Medulla oblongata (tissue), 1 donor: ENCODE measurements around the gene BLOC1S6.
A peak's percentile ranks its signal among the peaks of the same experiment; 100 is the strongest.

Experiments
- DNase-seq: peaks from one replicate; pipeline ENCODE4 v3.0.0-alpha.2; 2015; ENCODE audit errors: extremely low spot score

The BLOC1S6 gene

DNA sequence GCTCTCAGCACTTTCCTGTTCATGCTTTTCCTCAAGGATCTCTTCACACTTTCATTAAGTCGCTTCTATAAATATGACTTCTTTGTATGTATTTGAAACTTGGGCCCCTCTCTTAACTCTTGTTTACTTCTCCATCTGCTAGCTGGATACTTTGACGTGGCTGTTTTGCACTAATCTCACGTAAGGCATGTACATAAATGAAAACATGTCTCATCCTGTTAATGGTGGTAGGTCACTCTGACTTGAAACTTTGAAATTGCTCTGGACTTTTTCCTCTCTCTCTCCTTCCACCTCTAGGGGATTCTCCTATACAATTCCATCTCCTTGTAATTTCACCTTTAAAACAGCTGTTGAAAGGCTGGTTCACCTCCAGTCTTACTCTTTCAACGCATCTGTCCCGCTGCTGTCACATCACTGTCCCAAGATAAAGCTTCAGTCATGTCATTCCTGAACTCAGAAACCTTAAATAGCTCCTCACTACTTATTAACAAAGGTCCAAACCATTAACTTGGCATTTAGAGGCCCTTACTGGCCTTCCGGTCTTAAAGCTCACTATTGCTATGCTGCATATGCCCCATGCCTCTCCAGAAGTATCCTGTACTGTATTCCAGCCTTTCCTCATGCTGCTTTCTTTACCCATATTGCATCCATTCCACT is 1.2 kb downstream of the BLOC1S6 start:
- DNase-seq: peak; percentile 15

DNA sequence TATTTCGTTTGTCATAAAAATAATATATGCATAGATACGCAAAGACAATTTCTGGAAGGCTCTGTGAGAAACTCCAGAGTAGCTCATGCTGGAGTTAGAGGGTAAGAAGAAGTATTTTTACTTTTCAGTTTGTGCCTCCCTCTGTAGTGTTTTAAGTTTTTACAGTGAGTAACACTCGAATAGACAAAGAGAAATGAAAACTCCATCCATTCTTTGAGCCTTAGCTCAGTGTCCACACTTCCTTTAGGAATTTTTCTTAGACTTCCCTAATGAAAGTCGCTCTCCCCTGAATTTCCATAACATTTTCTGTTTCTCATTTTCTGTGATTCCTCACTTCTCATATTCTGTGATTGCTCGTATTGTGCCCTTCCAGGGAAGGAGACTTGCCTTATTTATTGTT is 2.1 kb downstream of the BLOC1S6 start:
- DNase-seq: no peak

DNA sequence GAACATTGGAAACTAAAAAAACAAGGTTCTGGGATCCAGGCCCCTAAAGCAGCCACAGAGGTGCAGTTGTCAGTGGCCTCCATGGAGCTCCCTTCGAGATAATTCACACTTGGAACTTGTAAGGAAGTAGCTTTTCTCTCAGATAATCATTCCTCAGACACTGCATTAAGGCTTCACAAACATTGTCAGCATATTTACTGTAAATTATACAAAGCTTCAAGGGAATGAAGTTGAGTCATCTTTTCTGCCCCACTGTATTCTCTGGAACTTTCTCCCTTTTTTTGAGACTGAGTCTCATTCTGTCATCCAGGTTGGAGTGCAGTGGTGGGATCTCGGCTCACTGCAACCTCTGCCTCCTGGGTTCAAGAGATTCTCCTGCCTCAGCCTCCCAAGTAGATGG is 7.1 kb downstream of the BLOC1S6 start:
- DNase-seq: no peak

DNA sequence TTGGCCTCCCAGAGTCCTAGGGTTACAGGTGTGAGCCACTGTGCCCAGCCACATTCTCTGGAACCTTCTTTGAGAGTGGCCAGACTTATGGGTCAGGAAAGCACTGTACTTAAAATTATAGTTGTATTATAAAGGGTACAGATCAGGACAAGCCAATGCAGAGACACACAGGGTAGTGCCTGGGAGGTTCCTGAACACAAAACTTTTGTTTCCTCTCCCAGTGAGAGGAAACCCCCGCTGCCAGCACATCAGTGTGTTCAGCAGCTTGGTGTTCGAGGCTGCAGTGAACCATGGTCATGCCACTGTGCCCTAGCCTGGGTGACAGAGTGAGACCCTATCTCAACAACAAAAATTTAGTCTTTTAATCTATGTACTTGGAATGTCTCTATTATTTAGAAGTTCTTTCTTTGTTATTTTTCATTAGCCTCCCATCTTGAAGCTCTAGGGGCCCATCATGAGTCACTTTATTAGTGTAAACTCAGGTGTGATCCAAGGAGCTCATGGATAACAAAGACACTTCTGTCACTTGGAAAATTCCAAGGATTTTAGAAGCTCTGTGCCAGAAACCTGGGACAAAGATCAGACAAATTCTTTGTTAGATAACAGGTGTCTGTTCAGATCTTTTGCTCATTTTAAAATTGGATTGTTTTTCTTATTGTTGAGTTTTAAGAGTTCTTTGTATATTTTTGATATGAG is 7.8 kb downstream of the BLOC1S6 start:
- no peak for DNase-seq

DNA sequence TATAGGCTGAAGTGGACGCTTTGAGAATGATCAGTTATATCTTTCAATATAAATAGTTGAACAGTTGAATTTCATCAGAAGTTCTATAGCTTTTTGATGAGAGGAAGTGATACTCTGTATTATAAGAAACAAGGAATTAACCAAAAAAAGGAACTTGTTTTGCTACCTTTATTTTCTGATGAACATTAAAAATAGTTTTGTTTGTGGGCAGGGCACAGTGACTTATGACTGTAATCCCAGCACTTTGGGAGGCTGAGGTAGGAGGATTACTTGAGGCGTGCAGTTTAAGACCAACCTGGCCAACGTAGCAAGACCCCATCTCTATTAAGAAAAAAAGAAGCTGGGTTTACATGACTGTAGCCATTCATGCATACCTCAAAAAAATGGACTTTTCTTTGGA is 16.7 kb downstream of the BLOC1S6 start:
- DNase-seq: no peak

DNA sequence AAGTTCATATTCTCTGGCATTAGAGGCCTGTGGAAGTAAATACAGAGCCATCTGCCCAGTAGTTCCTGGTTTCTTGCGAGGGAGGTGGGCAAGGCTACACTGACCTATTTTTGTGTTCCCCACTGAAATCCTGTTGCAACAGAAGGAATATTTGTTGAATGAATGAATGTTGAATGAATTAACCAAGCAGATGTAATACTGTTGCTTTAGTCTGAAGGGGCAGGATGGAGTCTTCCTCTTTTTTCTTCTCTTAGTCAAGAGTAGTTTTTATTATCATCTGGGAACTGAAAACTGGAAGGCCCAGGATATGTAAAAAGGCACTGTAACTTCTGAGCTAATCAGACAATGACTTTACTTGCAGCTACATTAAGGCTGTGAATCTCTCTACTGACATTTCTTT is 17.1 kb downstream of the BLOC1S6 start:
- peak; percentile 34 for DNase-seq

DNA sequence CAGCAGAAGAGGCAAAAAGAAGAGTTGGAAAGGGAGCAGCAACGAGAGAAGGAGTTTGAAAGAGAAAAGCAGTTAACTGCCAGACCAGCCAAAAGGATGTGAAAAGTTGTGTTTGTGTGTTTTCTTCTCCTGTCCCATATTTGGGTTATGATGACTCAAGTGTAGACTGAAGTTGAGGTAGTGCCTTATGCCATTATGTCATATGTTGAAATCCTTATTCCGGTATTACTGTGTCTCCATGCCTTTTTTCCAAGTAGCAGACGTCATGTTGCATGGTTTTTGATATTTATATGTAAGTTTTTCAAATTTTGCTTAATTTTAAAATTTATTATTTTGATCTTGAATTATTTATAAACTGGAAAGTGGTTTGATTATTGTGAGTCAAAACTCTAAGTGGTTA is 19.2 kb downstream of the BLOC1S6 start:
- no peak for DNase-seq

DNA sequence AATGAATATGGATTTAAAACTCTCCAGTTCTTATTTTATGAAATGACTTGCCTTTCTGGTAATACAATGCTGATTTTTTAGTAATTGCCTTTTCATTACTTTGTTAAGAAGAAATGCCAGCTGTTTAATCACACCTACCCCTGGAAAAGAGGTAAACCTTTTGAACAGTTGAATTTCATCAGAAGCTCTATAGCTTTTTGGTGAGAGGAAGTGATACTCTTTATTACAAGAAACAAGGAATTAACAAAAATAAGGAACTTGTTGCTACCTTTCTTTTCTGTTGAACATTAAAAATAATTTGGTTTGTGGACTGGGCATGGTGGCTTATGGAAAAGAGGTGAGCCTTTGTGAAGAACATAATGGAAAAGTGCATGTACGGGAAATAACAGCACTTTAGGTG is 19.7 kb downstream of the BLOC1S6 start:
- no peak for DNase-seq

DNA sequence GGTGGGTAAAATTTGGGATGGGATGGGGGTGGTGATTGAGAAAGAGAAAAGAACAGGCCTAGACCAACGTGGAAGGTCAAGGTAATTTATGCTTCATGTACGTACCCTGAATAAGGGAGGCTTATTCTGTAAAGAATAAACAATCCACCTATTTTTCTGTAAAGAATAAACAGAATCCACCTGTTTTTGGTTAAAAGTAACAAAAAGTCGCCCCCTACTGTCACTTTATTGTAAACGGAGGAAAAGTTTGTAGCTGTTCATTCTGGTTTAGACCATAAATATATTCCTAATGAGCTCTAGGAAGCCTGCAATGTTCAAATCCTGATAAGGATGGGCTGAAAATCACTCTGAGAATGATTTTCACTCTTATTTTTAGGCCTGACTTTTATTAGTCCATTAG is 24.1 kb downstream of the BLOC1S6 start:
- peak; percentile 24 for DNase-seq

DNA sequence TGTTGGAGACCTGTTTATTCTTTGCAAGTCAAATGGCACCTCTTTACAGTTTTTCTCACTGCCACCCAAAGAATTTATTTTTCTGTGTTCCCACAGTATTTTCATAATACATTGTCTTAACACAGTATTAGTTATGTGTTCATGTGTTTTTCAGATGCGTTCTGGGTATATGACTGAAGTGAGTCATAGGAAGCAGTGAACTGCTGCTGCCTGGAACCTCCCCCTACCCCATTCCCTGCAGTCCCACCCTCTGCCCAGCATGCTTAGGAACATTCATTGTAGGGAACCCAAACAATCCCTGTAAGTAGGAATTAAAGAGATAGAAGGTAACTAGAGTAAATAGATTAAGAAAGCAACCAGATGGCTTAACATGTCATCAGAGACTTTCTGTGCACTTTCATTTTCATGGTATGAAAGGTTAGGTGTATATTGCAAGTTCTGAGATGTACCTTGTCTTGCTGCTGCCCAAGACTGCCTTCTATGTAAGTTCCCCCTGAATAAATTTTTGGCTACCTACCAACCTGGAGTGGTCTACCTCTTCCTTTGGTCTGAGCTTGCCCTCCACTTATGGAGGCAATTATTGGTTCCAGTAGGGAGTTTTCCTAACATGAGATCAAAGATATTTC is 25.7 kb downstream of the BLOC1S6 start:
- DNase-seq: no peak

GRCh38 chr15:45616901-45617323 is 29.7 kb downstream of the BLOC1S6 start:
- no peak for DNase-seq

DNA sequence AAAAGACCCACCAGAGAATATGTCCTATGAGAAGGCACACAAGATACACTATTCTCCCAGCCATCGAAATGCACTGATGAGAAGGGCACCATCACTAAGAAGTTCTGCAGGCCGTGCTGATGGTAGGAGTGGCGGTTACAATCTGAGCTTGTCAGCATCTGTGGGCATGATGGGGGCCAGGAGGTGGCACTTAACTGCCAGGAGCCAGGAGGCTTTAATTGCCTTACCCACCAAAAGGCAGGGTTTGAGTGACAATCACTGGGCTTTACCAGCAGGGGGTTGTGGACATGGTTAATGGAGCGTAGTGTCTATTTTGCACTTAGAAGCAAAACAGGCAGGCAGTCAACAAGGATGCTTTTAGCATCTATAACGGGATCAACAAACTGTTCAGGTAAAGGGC is 31.6 kb downstream of the BLOC1S6 start:
- DNase-seq: no peak

- DNase-seq: no peak
These were observed 41.0 kb downstream of the BLOC1S6 start for GRCh38 chr15:45628136-45628535.

- no peak for DNase-seq
These were observed 43.9 kb downstream of the BLOC1S6 start for GRCh38 chr15:45630917-45631691.

GRCh38 chr15:45631776-45632175 is 44.6 kb downstream of the BLOC1S6 start:
- no peak for DNase-seq

DNA sequence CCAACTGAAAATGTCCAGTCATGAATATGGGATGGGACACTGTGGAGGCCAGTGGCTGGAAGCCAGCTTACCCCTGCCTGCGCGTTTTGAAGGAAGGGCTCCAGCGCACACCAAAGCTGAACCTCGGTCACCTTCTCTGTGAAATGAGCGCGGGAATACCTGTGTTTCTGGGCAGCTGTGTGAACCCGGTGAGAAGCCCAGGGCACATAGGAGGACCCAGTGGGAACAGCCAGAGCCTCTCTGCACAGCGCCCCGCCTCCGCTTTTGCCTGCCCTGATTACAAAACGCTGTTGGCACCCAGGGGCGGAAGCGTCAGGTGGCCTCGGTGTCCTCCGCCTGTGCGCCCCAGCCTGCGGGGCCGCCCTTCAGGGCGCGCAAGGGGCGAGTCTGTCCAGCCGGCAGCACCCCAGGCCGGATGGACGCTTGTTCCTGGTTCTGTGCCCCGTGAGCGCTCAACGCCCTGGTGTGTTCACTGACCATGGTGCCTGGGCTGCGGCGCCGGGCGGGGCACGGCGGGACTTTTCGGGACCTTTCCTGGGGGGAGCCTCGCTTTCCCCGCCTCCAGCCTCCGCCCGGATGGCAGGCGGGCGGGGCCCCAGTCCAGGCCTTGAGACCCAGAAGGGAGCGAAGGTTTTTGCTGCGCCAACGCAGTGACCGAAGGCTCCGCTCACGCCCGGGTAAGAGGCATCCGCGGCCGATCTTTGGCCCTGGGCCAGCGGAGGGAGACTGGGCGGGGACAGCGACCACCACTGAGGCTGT is 47.4 kb downstream of the BLOC1S6 start, which contains the start of gene SQOR:
SQOR (plus strand) TSS at position 598 of the 759 bp plus-strand sequence. CDS start 23,895 bp downstream, outside the sequence.
- DNase-seq: peak; percentile 75

GRCh38 chr15:45635191-45635638 is 48.0 kb downstream of the BLOC1S6 start:
- peak; percentile 50 for DNase-seq

GRCh38 chr15:45635763-45636292 is 48.6 kb downstream of the BLOC1S6 start:
- DNase-seq: no peak

DNA sequence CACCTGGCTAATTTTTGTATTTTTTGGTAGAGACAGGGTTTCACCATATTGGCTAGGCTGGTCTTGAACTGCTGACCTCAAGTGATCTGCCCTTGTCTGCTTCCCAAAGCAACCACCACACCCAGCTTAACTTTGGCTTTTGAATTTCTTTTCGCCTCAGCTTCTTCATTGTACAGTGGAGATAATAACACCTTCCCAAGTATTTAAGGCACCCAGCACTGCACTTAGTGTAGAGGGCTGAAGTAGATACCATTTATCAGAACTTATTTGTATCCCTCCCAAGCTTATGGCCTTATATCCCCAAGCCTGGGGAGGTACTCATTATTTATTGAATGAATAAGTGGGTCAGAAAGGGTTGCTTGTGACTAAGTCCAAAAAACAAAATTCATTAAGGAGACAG is 50.0 kb downstream of the BLOC1S6 start:
- DNase-seq: no peak

DNA sequence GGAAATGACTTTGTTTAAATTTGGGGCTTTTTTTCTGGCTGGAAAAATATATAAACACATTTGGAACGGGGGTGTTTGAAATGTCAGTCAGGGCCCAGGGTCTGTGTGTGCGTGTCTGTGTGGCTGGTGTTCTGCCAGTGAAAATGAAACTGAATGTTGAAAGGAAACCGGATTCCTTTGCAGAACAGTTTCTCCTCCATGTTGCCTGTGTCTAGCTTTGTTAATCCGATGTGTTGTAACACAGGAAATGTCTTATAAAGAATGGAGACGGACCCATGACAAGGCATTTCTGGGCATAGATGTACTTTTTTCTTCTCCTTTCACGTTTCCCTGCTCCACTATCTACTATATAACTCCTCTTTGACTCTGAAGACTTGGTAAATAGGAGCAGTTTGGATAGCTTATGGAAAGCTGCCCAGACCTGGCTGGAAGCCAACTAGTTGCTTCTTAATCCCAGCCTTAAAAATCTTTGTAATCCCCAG is 50.4 kb downstream of the BLOC1S6 start:
- peak; percentile 83 for DNase-seq

- no peak for DNase-seq
These were observed 53.4 kb downstream of the BLOC1S6 start for GRCh38 chr15:45640616-45641015.
